GM23338 (cell line): ENCODE measurements around the gene MAPK8. TPM values are rescaled to one million over a fixed set of nuclear protein-coding genes. Genes with fewer than 3 reads are reported as not detected.

Experiments used
- ATAC-seq: fragments of 200-7000 bp; cut with Tn5 transposase; 3 replicates; pipeline ENCODE4 v1.9.1; 2020
- DNase-seq: peaks from one replicate; pipeline ENCODE4 v3.0.0-alpha.2; 2015; ENCODE audit warnings: low spot score
- H2AFZ ChIP-seq: fragments of 200-600 bp; sonication (generic); 2 replicates; pipeline ENCODE4 v1.8.0; 2016; ENCODE audit warnings: antibody characterized with exemption, mild to moderate bottlenecking, moderate library complexity
- H3F3A ChIP-seq: fragments of 200-600 bp; sonication (generic); replicated peaks from 2 replicates; pipeline ENCODE4 v1.8.0; 2017; ENCODE audit warnings: antibody characterized with exemption, mixed run types, low read depth
- H3K27ac ChIP-seq: fragments of 200-600 bp; sonication (generic); 2 replicates; pipeline ENCODE4 v1.6.1; 2016; ENCODE audit warnings: low read depth
- H3K27me3 ChIP-seq: fragments of 200-600 bp; sonication (generic); 2 replicates; pipeline ENCODE4 v1.8.0; 2016; ENCODE audit warnings: mild to moderate bottlenecking, mixed run types, moderate library complexity; ENCODE audit not compliant: insufficient read depth
- H3K36me3 ChIP-seq: fragments of 200-600 bp; sonication (generic); 2 replicates; pipeline ENCODE4 v1.8.0; 2016; ENCODE audit warnings: mild to moderate bottlenecking; ENCODE audit not compliant: insufficient read depth
- H3K4me1 ChIP-seq: fragments of 200-600 bp; sonication (generic); 2 replicates; pipeline ENCODE4 v1.8.0; 2016; ENCODE audit warnings: mild to moderate bottlenecking, moderate library complexity; ENCODE audit not compliant: insufficient read depth
- H3K4me2 ChIP-seq: fragments of 200-600 bp; sonication (generic); 2 replicates; pipeline ENCODE4 v1.7.1; 2017; ENCODE audit warnings: mixed run types
- H3K4me3 ChIP-seq: fragments of 200-600 bp; sonication (generic); 2 replicates; pipeline ENCODE4 v1.6.1; 2016; ENCODE audit warnings: mixed run types
- H3K79me2 ChIP-seq: fragments of 200-600 bp; sonication (generic); replicated peaks from 2 replicates; pipeline ENCODE4 v1.8.0; 2017; ENCODE audit warnings: mild to moderate bottlenecking; ENCODE audit not compliant: insufficient read depth
- H3K9me2 ChIP-seq: fragments of 200-600 bp; sonication (generic); 2 replicates; pipeline ENCODE4 v1.8.0; 2017; ENCODE audit not compliant: insufficient read depth
- H4K20me1 ChIP-seq: fragments of 200-600 bp; sonication (generic); replicated peaks from 2 replicates; pipeline ENCODE4 v1.8.0; 2017; ENCODE audit warnings: mild to moderate bottlenecking; ENCODE audit not compliant: insufficient read depth
- H3K27ac Mint-ChIP-seq: 2 replicates; pipeline ENCODE4 v1.8.0; 2020; ENCODE audit warnings: inconsistent platforms, mild to moderate bottlenecking, moderate library complexity, mixed read lengths
- H3K27me3 Mint-ChIP-seq: 3 replicates; pipeline ENCODE4 v1.8.0; 2022; ENCODE audit warnings: low read depth, mild to moderate bottlenecking, moderate library complexity, mixed read lengths, inconsistent platforms; ENCODE audit not compliant: insufficient read depth, poor library complexity
- H3K36me3 Mint-ChIP-seq: 3 replicates; pipeline ENCODE4 v1.8.0; 2021; ENCODE audit warnings: low read depth, mild to moderate bottlenecking, inconsistent platforms, moderate library complexity, mixed read lengths
- H3K4me1 Mint-ChIP-seq: 3 replicates; pipeline ENCODE4 v1.8.0; 2020; ENCODE audit warnings: mild to moderate bottlenecking, inconsistent platforms, mixed read lengths
- H3K4me3 Mint-ChIP-seq: 3 replicates; pipeline ENCODE4 v1.8.0; 2021; ENCODE audit warnings: moderate library complexity, mild to moderate bottlenecking, inconsistent platforms, mixed read lengths
- H3K9me3 Mint-ChIP-seq: 3 replicates; pipeline ENCODE4 v1.8.0; 2020; ENCODE audit warnings: moderate library complexity, mild to moderate bottlenecking, inconsistent platforms, mixed read lengths
- CREB1 ChIP-seq: fragments of 250-450 bp; sonication (Bioruptor Pico); IDR thresholded peaks from 2 replicates; pipeline ENCODE4 v1.5.0; 2020; ENCODE audit warnings: low read depth, mild to moderate bottlenecking, moderate library complexity
- CTCF ChIP-seq, 2 experiments: fragments of 200-600 bp in 1 of 2; sonication (generic) in 1 of 2; conservative IDR thresholded peaks; 2 replicates each; pipeline versions ENCODE4 v1.5.1 to v1.6.1; 2016 to 2017; ENCODE audit warnings: antibody characterized with exemption in 2 of 2, low read depth in 2 of 2, mild to moderate bottlenecking in 2 of 2, moderate library complexity in 1 of 2
- ETS1 ChIP-seq: IDR thresholded peaks from 2 replicates; pipeline ENCODE4 v1.6.1; 2016; ENCODE audit warnings: antibody characterized with exemption
- EZH2 ChIP-seq: fragments of 200-600 bp; sonication (generic); IDR thresholded peaks from one replicate; pipeline ENCODE4 v1.8.0; 2017; ENCODE audit warnings: antibody characterized with exemption, mild to moderate bottlenecking, low read depth; ENCODE audit not compliant: unreplicated experiment
- EZH2phosphoT487 ChIP-seq: fragments of 200-600 bp; sonication (generic); IDR thresholded peaks from one replicate; pipeline ENCODE4 v1.8.1; 2018; ENCODE audit warnings: antibody characterized with exemption; ENCODE audit not compliant: unreplicated experiment
- JUNB ChIP-seq: IDR thresholded peaks from one replicate; pipeline ENCODE4 v1.6.1; 2016; ENCODE audit warnings: antibody characterized with exemption; ENCODE audit not compliant: unreplicated experiment
- NANOG ChIP-seq: IDR thresholded peaks from 2 replicates; pipeline ENCODE4 v1.6.1; 2016; ENCODE audit warnings: antibody characterized with exemption, borderline replicate concordance
- POLR2AphosphoS5 ChIP-seq: IDR thresholded peaks from 2 replicates; pipeline ENCODE4 v1.6.1; 2016; ENCODE audit warnings: antibody characterized with exemption, low read depth
- REST ChIP-seq: IDR thresholded peaks from one replicate; pipeline ENCODE4 v1.6.1; 2018; ENCODE audit warnings: antibody characterized with exemption; ENCODE audit not compliant: unreplicated experiment
- STAT1 ChIP-seq: IDR thresholded peaks from one replicate; pipeline ENCODE4 v1.6.1; 2016; ENCODE audit warnings: antibody characterized with exemption; ENCODE audit not compliant: unreplicated experiment
- ZNF114 ChIP-seq: fragments of 250-450 bp; sonication (Bioruptor Pico); IDR thresholded peaks from 2 replicates; pipeline ENCODE4 v1.5.0; 2020; ENCODE audit warnings: mild to moderate bottlenecking, moderate library complexity
- ZNF331 ChIP-seq: fragments of 250-450 bp; sonication (Bioruptor Pico); IDR thresholded peaks from 2 replicates; pipeline ENCODE4 v1.5.0; 2020; ENCODE audit warnings: low read depth, mild to moderate bottlenecking, moderate library complexity
- ZNF462 ChIP-seq: fragments of 250-450 bp; sonication (Bioruptor Pico); IDR thresholded peaks from 2 replicates; pipeline ENCODE4 v1.5.0; 2020; ENCODE audit warnings: mild to moderate bottlenecking, moderate library complexity
- polyA plus RNA-seq: library from polyadenylated mRNA; unstranded; fragments of >200 nt; fragmentation: Nextera tagmentation; extraction: Ambion mirVana; gene quantifications from 2 replicates; pipeline ENCODE4 v1.2.1, GENCODE V29; 2016
- total RNA-seq: library from RNA; depleted of rRNA; stranded (reverse); fragments of >200 nt; shearing (Covaris generic); gene quantifications from 2 replicates; pipeline ENCODE4 v1.2.3, GENCODE V29; 2014

Gene MAPK8
- total and polyA plus RNA-seq, 2 experiments from 2014 or later, result 52.4 to 73.6 TPM

GRCh38 chr10:48336978-48337599, 30.6 kb downstream of the MAPK8 start (continued):
- TF ChIP-seq ZNF114 (no peak), CREB1 (CRISPR knock-in tag) (no peak), POLR2AphosphoS5 (no peak)

- H3K4me2 ChIP-seq, result no peak overlapping the region
- no peak for TF ChIP-seq ETS1
- TF ChIP-seq ZNF462 (CRISPR knock-in tag), result no peak
- TF ChIP-seq NANOG, result no peak
- no peak for TF ChIP-seq CTCF (conservative IDR thresholded peaks at IDR 0.05; ENCODE audit: low read depth in 2 of 2)
- TF ChIP-seq EZH2, result no peak
- no peak for TF ChIP-seq ZNF114
- TF ChIP-seq CREB1 (CRISPR knock-in tag), result no peak
- TF ChIP-seq STAT1, result no peak
- TF ChIP-seq JUNB, result no peak
- TF ChIP-seq POLR2AphosphoS5, result no peak
- no peak for TF ChIP-seq ZNF331 (CRISPR knock-in tag)
- no peak for TF ChIP-seq EZH2phosphoT487
- TF ChIP-seq REST, result no peak
- no peaks in the 10 kb centered on the region for H3K36me3 ChIP-seq
- Mint-ChIP-seq H3K9me3 (no peaks in the 10 kb centered on the region), H3K27ac (no peak overlapping the region), H3K4me3 (no peak overlapping the region), H3K36me3 (no peaks in the 10 kb centered on the region), H3K4me1 (peaks cover 22% of the 10 kb centered on the region), H3K27me3 (no peaks in the 10 kb centered on the region)
- H3K79me2 ChIP-seq, result peaks cover 48% of the 10 kb centered on the region
- ATAC-seq (no peak), DNase-seq (no peak)
- peaks cover 23% of the 10 kb centered on the region for H3K4me1 ChIP-seq
- H3F3A ChIP-seq, result no peaks in the 10 kb centered on the region
- no peaks in the 10 kb centered on the region for H3K27me3 ChIP-seq
- H3K27ac ChIP-seq, result no peak overlapping the region
- no peak overlapping the region for H3K4me3 ChIP-seq
- H3K9me2 ChIP-seq, result no peaks in the 10 kb centered on the region
- peaks cover 23% of the 10 kb centered on the region for H4K20me1 ChIP-seq
- no peak overlapping the region for H2AFZ ChIP-seq
These were observed 34.3 kb downstream of the MAPK8 start for GRCh38 chr10:48340734-48341133.
